Measurements from ENCODE around the gene GRM8.

GRM8 gene

DNA sequence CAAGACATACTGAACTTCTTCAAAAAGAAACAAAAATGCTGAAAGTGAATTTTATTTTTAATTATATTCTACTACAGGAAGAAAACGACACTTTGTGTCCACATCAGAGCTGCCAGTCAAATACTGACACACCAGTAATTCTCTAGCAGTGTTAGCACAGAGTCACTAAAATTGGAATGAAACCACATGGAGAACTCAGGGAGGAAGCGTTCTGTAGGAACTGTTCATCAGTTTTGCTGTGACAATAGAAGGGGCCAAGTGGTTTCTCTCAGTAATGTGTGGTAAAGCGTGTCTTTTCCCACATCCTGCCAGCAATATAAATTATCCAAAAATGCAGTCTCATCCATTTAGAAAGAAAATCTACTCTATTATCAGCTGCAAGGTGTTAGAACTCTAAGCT lies 683.3 kb downstream of the GRM8 start:
- no peak for DNase-seq (ENCODE audit: low read depth in 2 of 3, low spot score in 2 of 3)

DNA sequence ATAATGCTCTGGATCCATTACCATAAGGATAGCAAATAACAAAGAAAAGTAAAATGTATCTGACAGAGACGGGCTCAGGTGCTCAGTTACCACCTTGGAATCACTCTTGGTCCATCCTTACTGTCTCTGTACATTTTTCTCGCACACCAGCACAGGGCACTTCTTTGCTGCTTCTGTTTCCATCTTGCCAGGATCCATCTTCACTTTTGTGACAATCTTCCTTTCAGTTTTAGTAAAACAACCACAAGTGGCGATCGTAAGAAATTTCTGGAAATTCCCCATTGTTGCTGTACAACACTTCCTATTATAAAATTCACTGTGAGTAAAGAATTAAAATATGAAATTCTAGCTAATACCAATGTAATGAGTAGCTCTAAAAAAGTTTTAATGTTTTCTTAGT lies 695.5 kb downstream of the GRM8 start:
- no peak for DNase-seq (ENCODE audit: low read depth in 2 of 3, low spot score in 2 of 3)

DNA sequence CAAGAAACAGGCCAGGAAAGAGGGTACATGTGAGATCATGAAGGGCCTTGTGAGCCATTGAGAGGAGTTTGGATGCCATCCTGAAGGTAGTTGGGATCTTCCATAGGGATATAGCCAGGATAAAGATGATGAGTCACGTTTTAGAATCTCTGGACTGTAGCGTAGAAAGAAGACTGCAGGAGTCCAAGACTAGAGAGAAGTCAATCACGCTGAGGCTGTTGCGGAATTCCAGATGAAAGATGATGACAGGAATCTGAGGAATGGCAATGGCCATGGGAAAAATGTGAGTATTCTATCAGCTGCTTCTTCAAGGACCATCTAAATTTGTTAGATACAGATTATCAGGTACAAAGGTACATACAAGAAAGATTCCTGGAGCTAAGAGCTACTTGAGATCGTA lies 711.3 kb downstream of the GRM8 start:
- no peak for DNase-seq (ENCODE audit: low read depth in 2 of 3, low spot score in 2 of 3)

DNA sequence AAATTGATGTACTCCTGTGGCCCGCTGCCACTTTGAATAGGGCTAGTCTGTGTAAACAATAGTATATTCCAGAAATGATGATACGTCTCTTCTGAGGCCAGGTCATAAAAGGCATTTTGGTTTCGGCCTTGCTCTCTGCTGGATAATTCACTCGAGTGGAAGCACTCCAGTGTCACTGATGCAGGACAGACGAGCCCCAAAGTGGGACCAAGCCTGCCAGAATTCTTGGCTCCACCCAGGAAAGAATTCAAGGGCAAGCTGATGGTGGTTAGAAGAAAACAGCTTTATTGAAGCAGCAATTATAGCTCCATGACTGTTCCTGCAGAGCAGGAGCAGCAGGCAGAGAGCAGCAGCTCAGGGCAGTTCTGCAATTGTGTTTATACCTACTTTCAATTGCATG lies 717.6 kb downstream of the GRM8 start:
- DNase-seq (ENCODE audit: low read depth in 2 of 3, low spot score in 2 of 3) = no peak

DNA sequence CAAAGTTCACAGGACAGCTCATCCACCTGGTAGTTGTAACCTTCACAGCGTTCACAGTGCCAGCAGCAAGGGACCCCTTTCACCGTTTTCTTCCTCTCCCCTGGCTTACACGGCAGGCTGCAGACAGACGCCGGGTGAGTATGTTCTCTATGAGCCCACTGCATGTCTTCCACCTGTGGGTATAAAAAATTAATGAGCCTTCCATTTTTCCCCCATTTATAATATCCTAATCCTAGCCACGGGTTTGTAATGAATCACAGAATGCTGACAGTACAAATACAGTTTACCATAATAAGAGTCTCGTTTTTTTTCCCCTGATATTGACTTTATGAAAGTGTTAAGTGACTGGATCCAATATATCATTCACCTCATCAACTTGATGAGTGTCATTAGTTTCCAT lies 719.0 kb downstream of the GRM8 start:
- no peak for DNase-seq (ENCODE audit: low read depth in 2 of 3, low spot score in 2 of 3)

DNA sequence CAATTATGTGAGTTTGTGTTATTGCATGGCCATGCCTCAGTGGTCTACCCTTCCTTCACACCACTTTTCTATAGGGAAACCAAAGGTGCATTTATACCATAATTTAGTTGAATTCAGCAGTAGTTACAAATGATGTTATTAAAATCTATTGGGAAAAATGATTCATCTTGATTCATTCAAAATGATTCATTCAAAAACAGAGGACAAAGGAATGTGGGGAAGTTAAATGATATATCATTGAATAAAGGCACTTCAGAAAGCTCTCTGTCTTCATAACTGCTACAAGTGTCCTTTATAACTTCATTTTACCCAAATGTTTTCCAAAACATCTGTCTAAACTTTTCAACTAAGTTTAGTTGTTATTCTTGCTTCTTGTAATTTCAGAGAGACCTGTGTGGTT lies 722.9 kb downstream of the GRM8 start:
- no peak for DNase-seq (ENCODE audit: low read depth in 2 of 3, low spot score in 2 of 3)

DNA sequence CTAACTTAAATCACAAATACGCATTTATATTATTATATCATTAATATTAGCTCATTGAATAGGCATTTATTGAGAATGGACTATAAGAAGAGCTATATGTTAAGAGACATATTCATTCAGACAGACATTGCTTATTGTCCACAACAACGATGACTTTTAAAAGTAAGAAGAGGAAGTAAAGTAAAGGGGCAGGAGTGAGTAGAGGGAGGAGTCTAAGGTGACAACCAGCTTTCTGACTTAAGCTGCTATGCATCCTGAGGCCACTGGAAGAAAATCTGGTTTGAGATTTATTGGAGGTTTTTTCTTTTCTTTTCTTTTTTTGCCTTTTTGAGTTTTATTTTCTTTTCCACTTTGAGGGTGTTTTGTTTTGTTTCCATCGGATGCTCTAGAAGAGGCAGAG lies 723.5 kb downstream of the GRM8 start:
- DNase-seq (ENCODE audit: low read depth in 2 of 3, low spot score in 2 of 3) = no peak

DNA sequence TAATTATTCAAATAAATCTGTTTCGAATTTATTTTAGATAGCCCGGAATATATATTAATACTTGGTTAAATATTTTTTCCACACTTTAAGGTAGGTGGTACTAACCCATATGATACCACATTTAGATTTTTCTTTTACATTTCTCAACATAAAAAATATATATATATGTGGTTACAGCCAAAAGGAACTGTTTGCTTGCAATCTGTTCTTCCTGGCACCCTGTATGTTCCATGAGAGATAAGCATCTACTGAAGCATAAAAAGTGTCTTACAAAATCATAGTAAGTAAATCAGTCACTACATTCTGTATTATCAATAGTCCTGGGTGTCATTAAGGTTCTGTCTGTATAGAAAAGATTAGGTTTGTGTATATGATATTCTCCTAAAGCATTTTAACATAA lies 726.8 kb downstream of the GRM8 start:
- no peak for DNase-seq (ENCODE audit: low read depth in 2 of 3, low spot score in 2 of 3)

DNA sequence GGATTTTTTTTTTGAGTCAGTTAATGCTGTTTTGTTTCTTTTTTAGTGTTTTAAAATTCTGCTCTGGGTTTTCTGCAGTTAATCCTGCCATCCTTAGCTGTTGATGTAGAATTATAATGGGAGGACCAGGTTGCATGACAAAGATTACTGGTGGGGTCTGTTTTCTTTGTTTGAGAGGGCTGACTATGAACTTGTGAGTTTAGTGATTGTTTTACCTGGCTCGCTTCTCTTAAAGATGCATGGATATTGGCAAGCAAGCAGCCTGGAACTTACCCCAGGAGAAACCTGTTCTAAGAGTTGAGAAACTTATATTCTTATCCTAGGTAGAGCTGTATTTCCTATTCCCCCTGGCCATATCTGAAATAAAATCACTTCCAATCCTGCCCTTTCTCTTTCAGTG lies 727.8 kb downstream of the GRM8 start:
- DNase-seq (ENCODE audit: low read depth in 2 of 3, low spot score in 2 of 3) = no peak

DNA sequence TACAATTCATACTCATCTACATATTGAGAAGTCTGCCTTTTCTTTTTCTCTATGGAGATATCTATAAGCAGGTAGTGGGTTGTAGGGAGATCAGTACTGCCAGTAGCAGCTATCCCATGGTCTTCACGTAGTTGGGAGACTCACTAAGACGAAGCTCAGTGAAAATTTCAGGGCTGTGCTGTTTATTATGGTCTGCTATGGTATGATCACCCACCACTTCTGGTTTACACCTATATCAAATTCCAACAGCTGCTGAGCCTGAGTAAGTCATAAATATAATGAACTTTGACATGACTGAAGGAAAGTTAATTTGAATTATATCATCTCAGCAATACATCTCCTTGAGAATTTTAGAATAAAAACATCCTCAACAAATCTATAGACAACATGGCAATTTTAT lies 741.7 kb downstream of the GRM8 start:
- no peak for DNase-seq (ENCODE audit: low read depth in 2 of 3, low spot score in 2 of 3)

DNA sequence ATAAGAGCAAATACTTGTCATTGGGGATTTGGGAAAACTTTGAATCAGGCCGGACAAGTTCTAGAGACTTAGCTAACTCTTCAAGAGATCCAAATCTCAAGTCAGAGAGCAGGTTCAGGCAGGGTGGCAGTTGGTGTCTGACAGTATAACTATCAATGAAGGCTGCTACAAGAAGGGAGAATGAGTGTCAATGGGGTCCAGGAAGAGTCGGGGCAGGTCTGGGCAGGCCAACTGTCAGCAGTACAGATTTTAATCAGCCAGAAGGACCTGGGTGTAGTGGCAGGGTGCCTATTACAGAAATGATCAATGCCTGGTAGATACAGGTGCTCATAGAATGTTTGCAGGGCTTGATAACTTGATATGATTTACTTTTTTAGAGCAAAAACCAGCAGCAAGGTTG lies 751.1 kb downstream of the GRM8 start:
- no peak for DNase-seq (ENCODE audit: low read depth in 2 of 3, low spot score in 2 of 3)

DNA sequence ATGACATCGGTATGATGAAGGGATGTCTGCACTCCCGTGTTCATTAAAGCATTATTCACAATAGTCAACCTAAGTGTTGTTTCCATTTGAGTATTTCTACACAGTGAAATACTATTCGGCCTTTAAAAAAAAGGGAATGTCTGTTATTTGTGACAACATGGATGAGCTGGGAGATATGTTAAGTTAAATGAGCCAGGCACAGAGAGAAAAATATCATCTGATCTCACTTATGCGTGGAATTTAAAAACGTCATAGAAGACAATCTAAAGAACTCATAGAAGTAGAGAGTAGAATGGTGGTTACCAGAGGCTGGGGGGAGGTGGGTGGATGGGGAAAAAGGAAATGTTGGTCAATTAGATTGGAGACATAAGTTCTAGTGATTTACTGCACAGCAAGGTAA lies 753.3 kb downstream of the GRM8 start:
- no peak for DNase-seq (ENCODE audit: low read depth in 2 of 3, low spot score in 2 of 3)

DNA sequence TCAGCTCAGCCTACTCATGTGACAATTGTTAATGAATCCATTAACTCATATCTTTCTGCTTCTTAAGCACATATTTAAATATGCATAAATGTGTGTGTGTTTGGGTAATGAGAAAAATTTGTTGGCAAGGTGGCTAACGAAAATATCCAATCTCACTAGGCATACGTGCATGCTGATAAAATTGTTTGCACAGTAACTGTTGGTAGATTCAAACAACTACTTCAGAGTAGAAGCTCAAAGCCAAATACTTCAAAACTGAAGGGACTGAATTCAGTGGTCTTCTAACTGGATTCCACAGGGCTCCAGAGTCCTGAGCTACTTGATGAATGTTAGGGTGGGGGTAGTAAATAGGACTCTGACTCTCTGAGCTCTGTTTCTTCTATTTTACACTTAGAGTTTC lies 757.0 kb downstream of the GRM8 start:
- no peak for DNase-seq (ENCODE audit: low read depth in 2 of 3, low spot score in 2 of 3)

DNA sequence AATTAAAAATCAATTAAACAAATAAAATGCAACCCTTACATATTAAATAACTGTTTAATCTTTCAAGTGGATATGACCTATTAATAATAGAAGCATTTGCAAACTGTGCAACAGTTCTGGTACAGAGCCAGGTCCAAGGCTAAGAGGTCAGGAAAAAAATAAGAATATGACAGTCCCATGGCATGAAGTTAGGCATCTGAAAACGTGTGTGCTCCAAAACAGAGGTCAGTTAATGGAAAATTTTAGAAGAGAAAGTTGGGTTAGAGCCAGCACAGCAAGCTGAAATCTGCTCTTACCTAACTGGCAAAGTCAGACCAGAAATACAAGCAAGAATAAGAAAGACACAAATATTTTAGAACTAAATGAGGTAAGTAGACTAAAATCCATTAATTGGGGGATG lies 757.7 kb downstream of the GRM8 start:
- no peak for DNase-seq (ENCODE audit: low read depth in 2 of 3, low spot score in 2 of 3)

DNA sequence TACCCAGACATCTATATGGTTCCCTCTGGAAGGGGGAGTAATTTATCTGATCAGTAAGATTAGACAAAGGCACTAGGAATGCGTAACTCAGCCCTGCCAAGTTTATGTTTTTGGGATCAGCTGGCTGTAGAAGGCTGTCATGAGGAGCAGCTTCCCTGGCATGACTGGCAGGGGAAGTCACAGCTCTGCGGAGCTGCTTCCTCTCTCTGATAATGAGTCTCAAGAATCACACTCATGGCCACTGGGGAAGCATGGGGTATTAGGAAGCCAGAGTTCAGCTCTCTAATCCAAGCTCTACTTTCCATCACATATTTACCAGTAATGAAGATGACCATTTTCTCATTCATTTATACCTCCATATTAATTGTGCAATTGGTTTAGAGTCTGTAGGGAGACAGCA lies 758.9 kb downstream of the GRM8 start:
- DNase-seq (ENCODE audit: low read depth in 2 of 3, low spot score in 2 of 3) = no peak

DNA sequence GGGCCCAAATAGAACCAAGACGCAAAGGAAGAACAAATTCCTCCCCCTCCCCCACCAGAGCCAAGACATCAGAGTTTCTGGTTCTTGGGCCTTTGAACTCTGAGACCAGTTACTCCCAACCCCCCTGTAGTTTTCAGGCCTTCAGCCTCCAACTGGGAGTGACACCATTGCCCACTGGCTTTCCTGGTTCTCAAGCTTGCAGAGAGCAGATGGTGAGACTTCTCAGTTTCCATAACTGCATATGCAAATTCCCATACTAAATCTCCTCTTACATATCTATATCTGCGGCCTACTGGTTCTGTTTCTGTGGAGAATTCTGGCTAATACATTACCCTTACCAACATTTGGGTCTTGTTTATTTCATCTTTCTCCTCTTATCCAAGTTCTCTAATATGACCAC lies 762.9 kb downstream of the GRM8 start:
- DNase-seq (ENCODE audit: low read depth in 2 of 3, low spot score in 2 of 3) = no peak

DNA sequence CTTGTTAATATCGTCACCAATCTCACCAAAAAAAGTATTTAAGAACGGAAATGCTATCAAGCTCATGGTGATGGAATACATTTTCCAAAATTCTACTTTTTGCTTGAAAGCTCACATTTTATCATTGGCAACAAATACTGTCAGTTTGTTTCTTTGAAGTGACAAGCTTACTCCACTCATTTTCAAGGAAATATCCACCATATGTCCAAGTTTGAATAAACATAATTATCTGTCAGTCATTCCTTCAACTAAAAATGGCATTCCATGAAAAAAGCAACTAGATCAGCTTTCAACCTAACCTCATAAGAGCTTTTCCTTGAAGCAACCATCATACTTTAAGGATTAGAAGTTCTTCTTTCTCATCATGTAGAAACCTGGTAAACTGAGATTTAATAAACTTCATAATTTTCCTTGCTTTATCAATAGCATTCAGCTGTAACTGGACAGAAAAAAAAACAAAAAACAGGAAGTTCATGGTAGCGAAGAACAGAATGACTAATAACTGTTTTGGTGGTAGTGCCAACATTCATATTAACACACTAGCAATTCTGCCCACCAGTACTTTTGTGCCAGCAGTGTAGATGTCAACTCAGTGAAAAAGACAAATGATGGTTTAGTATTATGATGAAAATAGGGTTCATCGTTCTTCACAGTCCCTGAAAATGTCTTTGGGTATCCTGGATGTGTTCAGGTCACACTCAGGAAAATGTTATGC lies 764.9 kb downstream of the GRM8 start:
- no peak for DNase-seq (ENCODE audit: low read depth in 2 of 3, low spot score in 2 of 3)

DNA sequence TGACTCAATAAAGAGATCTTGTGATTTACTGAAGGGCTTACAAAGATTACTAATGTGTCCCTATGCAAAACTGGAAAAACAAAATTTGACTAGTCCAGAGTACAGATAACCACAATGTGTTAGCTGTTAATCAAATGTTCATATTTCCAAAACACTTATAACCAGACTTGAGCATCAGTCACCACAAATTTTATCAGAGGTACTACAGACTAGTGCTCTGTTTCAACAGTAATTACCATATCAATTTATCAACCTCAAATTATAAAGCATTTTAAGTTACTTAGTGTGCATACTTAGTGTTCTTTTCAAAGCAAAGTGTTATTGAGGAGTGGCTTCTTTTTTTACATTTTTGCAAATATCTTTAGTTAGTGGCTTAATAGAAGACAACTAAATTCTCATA lies 765.9 kb downstream of the GRM8 start:
- no peak for DNase-seq (ENCODE audit: low read depth in 2 of 3, low spot score in 2 of 3)

DNA sequence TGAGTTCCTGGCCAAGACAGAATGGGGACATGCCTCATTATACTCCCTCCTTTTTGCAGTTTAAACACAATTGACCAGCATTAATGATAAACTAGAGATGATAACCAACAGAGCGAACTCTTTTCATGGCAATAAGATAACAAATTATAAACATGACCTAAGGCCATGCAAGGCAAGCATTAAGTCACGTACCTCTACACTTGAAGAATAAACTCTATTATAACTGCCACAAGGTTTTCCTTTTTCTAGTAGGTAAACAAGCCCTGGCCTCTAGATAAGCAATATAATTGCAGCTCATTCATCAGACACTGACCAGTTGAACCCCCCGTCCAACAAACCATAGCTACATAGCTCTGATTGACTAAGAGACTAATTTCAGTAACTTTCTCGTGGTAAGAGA lies 767.0 kb downstream of the GRM8 start:
- no peak for DNase-seq (ENCODE audit: low read depth in 2 of 3, low spot score in 2 of 3)

DNA sequence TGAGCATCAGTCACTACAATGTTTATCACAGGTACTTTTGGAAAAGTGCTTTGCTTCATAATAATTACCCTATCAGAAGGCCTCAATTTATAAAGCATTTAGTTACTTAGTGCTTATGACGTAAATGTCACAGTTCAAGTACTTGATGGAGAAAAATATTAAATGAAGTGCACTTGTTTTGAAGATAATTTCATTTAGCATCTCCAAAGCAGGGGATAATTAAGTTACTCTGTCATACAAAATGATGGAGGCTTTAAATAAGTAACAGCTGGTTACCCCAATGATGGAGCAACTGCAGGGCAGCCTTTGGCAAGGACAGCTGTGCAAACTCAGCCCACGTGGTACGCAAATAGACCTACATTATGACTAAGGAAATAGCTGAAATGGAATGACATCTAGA lies 768.8 kb downstream of the GRM8 start:
- DNase-seq (ENCODE audit: low read depth in 2 of 3, low spot score in 2 of 3) = no peak

DNA sequence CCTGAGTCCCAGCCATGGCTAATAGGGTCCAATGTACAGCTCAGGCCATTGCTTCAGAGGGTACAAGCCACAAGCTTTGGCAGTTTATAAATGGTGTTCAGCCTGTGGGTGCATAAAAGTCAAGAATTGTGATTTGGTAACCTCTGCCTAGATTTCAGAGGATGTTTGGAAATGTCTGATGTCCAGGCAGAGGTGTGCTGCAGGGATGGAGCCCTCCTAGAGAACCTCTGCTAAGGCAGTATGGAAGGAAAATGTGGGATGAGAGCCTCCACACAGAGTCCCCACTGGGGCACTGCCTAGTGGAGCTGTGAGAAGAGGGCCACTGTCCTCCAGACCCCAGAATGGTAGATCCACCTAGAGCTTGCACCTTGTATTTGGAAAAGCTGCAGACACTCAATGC lies 779.9 kb downstream of the GRM8 start:
- DNase-seq (ENCODE audit: low read depth in 2 of 3, low spot score in 2 of 3) = no peak

DNA sequence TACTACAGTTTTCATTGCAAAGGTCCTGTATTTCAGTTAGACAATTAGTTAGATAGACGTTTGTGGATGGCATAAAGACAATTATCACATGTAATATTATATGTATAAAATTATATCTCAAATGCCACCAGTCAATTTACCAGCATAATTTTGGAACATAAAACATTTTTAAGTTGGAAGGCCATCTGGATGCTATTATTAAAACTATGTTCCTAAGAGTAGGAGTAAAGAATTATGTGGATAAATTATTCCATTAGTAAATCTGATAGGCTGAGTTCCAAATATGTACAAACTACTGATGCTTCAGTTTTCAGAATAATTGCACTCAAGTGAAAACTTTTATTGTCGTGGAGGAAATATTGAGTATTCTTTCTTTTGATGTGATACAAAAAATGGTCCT lies 790.3 kb downstream of the GRM8 start:
- DNase-seq (ENCODE audit: low read depth in 2 of 3, low spot score in 2 of 3) = no peak

DNA sequence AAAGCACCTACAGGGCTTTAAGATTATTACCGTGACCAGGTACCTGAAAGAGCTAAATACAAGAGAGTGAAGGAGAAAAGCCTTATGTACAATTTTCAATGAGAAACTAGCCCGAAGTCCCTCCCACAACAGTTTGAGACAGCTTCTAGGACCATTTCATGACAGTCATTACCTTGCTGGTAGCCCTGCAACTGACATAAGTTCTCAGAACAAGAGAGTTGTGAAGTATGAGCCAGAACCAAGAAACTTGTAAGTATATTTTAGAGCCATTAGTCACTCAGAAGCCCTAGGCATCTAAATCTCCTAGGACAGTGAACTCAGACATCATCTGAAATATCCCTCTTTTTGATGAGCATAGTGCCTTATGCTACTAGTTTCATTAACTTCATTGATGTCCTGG lies 792.1 kb downstream of the GRM8 start:
- no peak for DNase-seq (ENCODE audit: low read depth in 2 of 3, low spot score in 2 of 3)

DNA sequence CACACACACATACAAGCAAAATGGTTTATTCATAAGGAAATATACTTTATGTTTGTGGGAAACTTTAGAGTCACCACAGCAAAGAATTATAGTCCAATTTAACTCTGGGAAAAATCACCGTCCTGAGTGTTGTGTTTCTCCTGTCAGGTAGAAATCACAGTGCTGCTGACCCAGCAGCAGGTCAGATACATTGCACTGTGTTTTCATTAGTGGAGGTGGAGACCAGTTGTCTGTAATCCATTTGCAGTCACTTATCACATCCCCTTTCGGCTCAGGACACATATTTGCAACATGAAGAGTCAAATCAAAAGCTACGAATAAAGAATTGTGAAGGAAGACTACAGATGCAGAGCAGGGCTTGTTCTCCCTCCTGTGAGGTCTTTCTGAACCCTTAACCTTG lies 799.6 kb downstream of the GRM8 start:
- DNase-seq (ENCODE audit: low read depth in 2 of 3, low spot score in 2 of 3) = no peak

Measured in activated CD8-positive, alpha-beta memory T cell treated with anti-CD3 and anti-CD28 coated beads for 48 hours (primary cell).